ENCODE results near the gene RAB35. TPM values are rescaled to one million over a fixed set of nuclear protein-coding genes. Genes with fewer than 3 reads are reported as not detected.

RAB35 gene
- total RNA-seq, 1 donor = 25.0 TPM

GRCh38 chr12:120134307-120134980 lies 17.9 kb upstream of the RAB35 start:
- Histone ChIP-seq H3K79me2 (ENCODE audit: insufficient read depth, low read length) (no peaks in the 10 kb centered on the region), H3K36me3 (ENCODE audit: insufficient read depth, low read length) (peaks cover 90% of the 10 kb centered on the region), H4K20me1 (ENCODE audit: insufficient read depth, low read length) (peaks cover 12% of the 10 kb centered on the region), H3K4me3 (ENCODE audit: insufficient read depth, low read length) (no peak overlapping the region), H3K27ac (ENCODE audit: low read depth, low read length) (no peak overlapping the region), H3K27me3 (ENCODE audit: insufficient read depth, low read length) (no peaks in the 10 kb centered on the region), H2AFZ (ENCODE audit: low read length) (no peak overlapping the region), H3K4me2 (ENCODE audit: insufficient read depth, low read length) (no peak overlapping the region), H3K9me3 (ENCODE audit: low read depth, low read length) (no peaks in the 10 kb centered on the region), H3K4me1 (ENCODE audit: insufficient read depth, low read length) (no peaks in the 10 kb centered on the region)
- peak; percentile 66 for DNase-seq (ENCODE audit: insufficient read length, low spot score, missing footprints)
- no peak for TF ChIP-seq CTCF (IDR thresholded peaks at IDR 0.05; ENCODE audit: extremely low read depth, low read depth, low read length)

- no peaks in the 10 kb centered on the region for H3K79me2 ChIP-seq (ENCODE audit: insufficient read depth, low read length)
- no peaks in the 10 kb centered on the region for H3K9me3 ChIP-seq (ENCODE audit: low read depth, low read length)
- H3K4me2 ChIP-seq (ENCODE audit: insufficient read depth, low read length) = no peak overlapping the region
- H3K27me3 ChIP-seq (ENCODE audit: insufficient read depth, low read length) = no peaks in the 10 kb centered on the region
- no peaks in the 10 kb centered on the region for H3K4me1 ChIP-seq (ENCODE audit: insufficient read depth, low read length)
- H4K20me1 ChIP-seq (ENCODE audit: insufficient read depth, low read length) = peaks cover 10% of the 10 kb centered on the region
- H3K4me3 ChIP-seq (ENCODE audit: insufficient read depth, low read length) = no peak overlapping the region
- H2AFZ ChIP-seq (ENCODE audit: low read length) = no peak overlapping the region
- H3K27ac ChIP-seq (ENCODE audit: low read depth, low read length) = no peak overlapping the region
- TF ChIP-seq CTCF (IDR thresholded peaks at IDR 0.05; ENCODE audit: extremely low read depth, low read depth, low read length) = no peak
- H3K36me3 ChIP-seq (ENCODE audit: insufficient read depth, low read length) = peaks cover 96% of the 10 kb centered on the region
- DNase-seq (ENCODE audit: insufficient read length, low spot score, missing footprints) = peak; percentile 41
These were observed 16.4 kb upstream of the RAB35 start for GRCh38 chr12:120132863-120133385.

- H3K27me3 ChIP-seq (ENCODE audit: insufficient read depth, low read length) = no peaks in the 10 kb centered on the region
- H3K4me3 ChIP-seq (ENCODE audit: insufficient read depth, low read length) = no peak overlapping the region
- H3K36me3 ChIP-seq (ENCODE audit: insufficient read depth, low read length) = peaks cover 96% of the 10 kb centered on the region
- no peak overlapping the region for H3K4me2 ChIP-seq (ENCODE audit: insufficient read depth, low read length)
- no peak for TF ChIP-seq CTCF (IDR thresholded peaks at IDR 0.05; ENCODE audit: extremely low read depth, low read depth, low read length)
- H3K4me1 ChIP-seq (ENCODE audit: insufficient read depth, low read length) = no peaks in the 10 kb centered on the region
- no peaks in the 10 kb centered on the region for H3K9me3 ChIP-seq (ENCODE audit: low read depth, low read length)
- H3K79me2 ChIP-seq (ENCODE audit: insufficient read depth, low read length) = no peaks in the 10 kb centered on the region
- H4K20me1 ChIP-seq (ENCODE audit: insufficient read depth, low read length) = peaks cover 10% of the 10 kb centered on the region
- no peak overlapping the region for H3K27ac ChIP-seq (ENCODE audit: low read depth, low read length)
- H2AFZ ChIP-seq (ENCODE audit: low read length) = no peak overlapping the region
- peak; percentile 55 for DNase-seq (ENCODE audit: insufficient read length, low spot score, missing footprints)
These were observed 15.7 kb upstream of the RAB35 start for GRCh38 chr12:120132054-120132836.

- Histone ChIP-seq H3K27me3 (ENCODE audit: insufficient read depth, low read length) (no peaks in the 10 kb centered on the region), H3K79me2 (ENCODE audit: insufficient read depth, low read length) (no peaks in the 10 kb centered on the region), H2AFZ (ENCODE audit: low read length) (no peak overlapping the region), H3K4me3 (ENCODE audit: insufficient read depth, low read length) (no peak overlapping the region), H4K20me1 (ENCODE audit: insufficient read depth, low read length) (peaks cover 15% of the 10 kb centered on the region), H3K4me2 (ENCODE audit: insufficient read depth, low read length) (no peak overlapping the region), H3K36me3 (ENCODE audit: insufficient read depth, low read length) (peaks cover 96% of the 10 kb centered on the region), H3K9me3 (ENCODE audit: low read depth, low read length) (no peaks in the 10 kb centered on the region), H3K4me1 (ENCODE audit: insufficient read depth, low read length) (peaks cover 10% of the 10 kb centered on the region), H3K27ac (ENCODE audit: low read depth, low read length) (no peak overlapping the region)
- TF ChIP-seq CTCF (IDR thresholded peaks at IDR 0.05; ENCODE audit: extremely low read depth, low read depth, low read length) = no peak
- DNase-seq (ENCODE audit: insufficient read length, low spot score, missing footprints) = peak; percentile 29
These were observed 14.6 kb upstream of the RAB35 start for GRCh38 chr12:120131116-120131515.
